ENCODE data around the gene PCYT1A.

GRCh38 chr3:196227629-196228493 lies 59.7 kb downstream of the PCYT1A start:
- TF ChIP-seq CTCF (IDR thresholded peaks at IDR 0.05 in 4 of 5, conservative IDR thresholded peaks at IDR 0.05 in 1 of 5) (no peak), POLR2A (IDR thresholded peaks at IDR 0.05) (no peak)
